Activated CD4-positive, alpha-beta memory T cell treated with anti-CD3 and anti-CD28 coated beads for 36 hours (primary cell): Measurements from ENCODE around the gene BTD. TPM values are rescaled to one million over a fixed set of nuclear protein-coding genes. Genes with fewer than 3 reads are reported as not detected.

Experiments
- CTCF ChIA-PET: fragments of 350-600 bp; sonication (Branson Sonifier 250); formaldehyde crosslinking; loops from one replicate; lab custom pipeline; 2021; ENCODE audit warnings: antibody characterized with exemption, inconsistent platforms; lab: Charles Lee
- POLR2A ChIA-PET: fragments of 350-600 bp; sonication (Branson Sonifier 250); formaldehyde crosslinking; loops from one replicate; lab custom pipeline; 2021; ENCODE audit warnings: antibody characterized with exemption; lab: Charles Lee
- DNase-seq: peaks from one replicate; pipeline ENCODE4 v3.0.0-alpha.2; 2020
- H3K27ac Mint-ChIP-seq: one replicate; pipeline ENCODE4 v1.8.0; 2021; ENCODE audit warnings: mixed read lengths
- H3K27me3 Mint-ChIP-seq: one replicate; pipeline ENCODE4 v1.8.0; 2021; ENCODE audit warnings: mixed read lengths
- H3K36me3 Mint-ChIP-seq: one replicate; pipeline ENCODE4 v1.8.0; 2021; ENCODE audit warnings: mixed read lengths
- H3K4me1 Mint-ChIP-seq: one replicate; pipeline ENCODE4 v1.8.0; 2021; ENCODE audit warnings: low read depth, mixed read lengths
- H3K4me3 Mint-ChIP-seq: one replicate; pipeline ENCODE4 v1.8.0; 2021; ENCODE audit warnings: mild to moderate bottlenecking, mixed read lengths
- H3K9me3 Mint-ChIP-seq: one replicate; pipeline ENCODE4 v1.8.0; 2021; ENCODE audit warnings: mixed read lengths
- intact Hi-C: fragments of 100-400 bp; cut with micrococcal nuclease; formaldehyde crosslinking; loops from one replicate; pipeline ENCODE4 v1.15.1; 2023
- total RNA-seq, 2 experiments: library from RNA; stranded (reverse); gene quantifications; one replicate each; pipeline ENCODE4 v1.2.3, GENCODE V29; 2021

BTD gene
- total RNA-seq, 2 experiments from 2014 or later: 8.6 to 8.7 TPM

DNA sequence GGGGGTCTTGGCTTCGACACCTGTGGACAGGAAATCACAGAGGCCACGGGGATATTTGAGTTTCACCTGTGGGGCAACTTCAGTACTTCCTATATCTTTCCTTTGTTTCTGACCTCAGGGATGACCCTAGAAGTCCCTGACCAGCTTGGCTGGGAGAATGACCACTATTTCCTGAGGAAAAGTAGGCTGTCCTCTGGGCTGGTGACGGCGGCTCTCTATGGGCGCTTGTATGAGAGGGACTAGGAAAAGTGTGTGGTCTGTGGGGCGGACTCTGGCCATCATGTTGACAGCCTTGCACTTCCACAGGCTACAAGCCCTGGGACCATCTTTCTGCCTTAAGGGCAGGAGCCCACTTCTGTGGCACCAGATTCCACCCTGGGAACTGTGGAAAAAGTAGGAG, 43.7 kb downstream of the BTD start:
- H3K4me1 Mint-ChIP-seq: peaks cover 37% of the 10 kb centered on the region
- POLR2A ChIA-PET: no interaction called here

DNA sequence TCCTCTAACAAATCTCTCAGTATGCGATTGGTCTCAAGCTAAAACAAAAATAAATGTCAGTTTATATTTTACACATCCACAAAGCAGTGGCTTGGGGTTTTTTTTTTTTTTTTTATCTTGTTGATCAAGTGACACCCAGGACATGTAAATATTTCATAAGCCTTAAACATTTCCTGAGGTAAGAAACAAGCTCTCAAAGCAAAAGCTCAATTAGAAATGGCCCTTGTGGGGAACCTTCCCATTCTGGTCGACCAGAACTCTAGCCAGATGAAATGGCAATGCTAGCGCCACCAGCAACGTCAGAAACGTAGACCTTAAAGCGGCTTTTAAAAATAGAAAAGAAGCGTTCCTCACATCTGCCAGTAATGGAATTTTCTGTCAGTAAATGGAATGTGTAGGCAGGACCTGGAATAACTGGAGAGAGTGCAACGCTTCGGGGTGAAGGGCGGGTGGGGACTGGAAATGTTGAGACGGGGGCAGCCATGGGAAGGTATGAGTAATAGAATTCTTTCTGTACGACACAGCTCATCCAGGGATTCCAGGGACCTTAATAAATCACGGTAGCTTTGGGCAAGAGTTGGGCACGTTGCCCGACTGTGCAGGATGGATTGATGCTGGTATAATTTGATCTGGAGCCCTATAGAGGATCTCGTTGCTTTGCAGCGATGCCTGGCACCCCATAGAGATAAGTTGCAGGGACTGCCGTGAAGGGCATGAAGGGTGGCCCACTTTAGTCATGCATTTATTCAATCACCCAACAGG, 44.4 kb downstream of the BTD start:
- H3K36me3 Mint-ChIP-seq: peaks cover 4% of the 10 kb centered on the region
- DNase-seq: no peak
- no peaks in the 10 kb centered on the region for H3K27me3 Mint-ChIP-seq
- H3K4me3 Mint-ChIP-seq: no peak overlapping the region
- intact Hi-C loops: loop anchor here (2.0 kb wide), 1 partner anchor 15 kb away; no protein-coding TSS in a partner anchor
- no peaks in the 10 kb centered on the region for H3K9me3 Mint-ChIP-seq
- CTCF ChIA-PET: no interaction called here
- H3K4me1 Mint-ChIP-seq: peaks cover 37% of the 10 kb centered on the region
- no peak overlapping the region for H3K27ac Mint-ChIP-seq
- POLR2A ChIA-PET: no interaction called here

More for the DNA sequence above, 43.7 kb downstream of the BTD start:
- Mint-ChIP-seq H3K36me3 (peaks cover 4% of the 10 kb centered on the region), H3K9me3 (no peaks in the 10 kb centered on the region), H3K27me3 (no peaks in the 10 kb centered on the region), H3K4me3 (no peak overlapping the region), H3K27ac (no peak overlapping the region)
- intact Hi-C loops: no loop called here
- CTCF ChIA-PET: no interaction called here
- DNase-seq: no peak

GRCh38 chr3:15646851-15647511, 45.4 kb downstream of the BTD start:
- H3K4me1 Mint-ChIP-seq: peaks cover 37% of the 10 kb centered on the region
- peak overlapping the region; percentile 69 for H3K27ac Mint-ChIP-seq
- no peak overlapping the region for H3K4me3 Mint-ChIP-seq
- POLR2A ChIA-PET: interaction anchor here (1.4 kb wide), 1 partner anchor 11 kb away, joined by 5 read pairs; no protein-coding TSS in a partner anchor
- intact Hi-C loops: loop anchor here (1.0 to 2.0 kb wide), 4 partner anchors 11 to 99 kb away; partner anchors contain the start of genes BTD and HACL1
- peaks cover 3% of the 10 kb centered on the region for H3K27me3 Mint-ChIP-seq
- no peaks in the 10 kb centered on the region for H3K9me3 Mint-ChIP-seq
- peaks cover 4% of the 10 kb centered on the region for H3K36me3 Mint-ChIP-seq
- CTCF ChIA-PET: interaction anchor here (0.8 kb wide), 1 partner anchor 16 kb away, joined by 4 read pairs; no protein-coding TSS in a partner anchor
- no peak for DNase-seq

- H3K36me3 Mint-ChIP-seq: peaks cover 4% of the 10 kb centered on the region
- H3K4me3 Mint-ChIP-seq: peak overlapping the region; percentile 17
- peaks cover 3% of the 10 kb centered on the region for H3K27me3 Mint-ChIP-seq
- H3K27ac Mint-ChIP-seq: peak overlapping the region; percentile 69
- intact Hi-C loops: loop anchor here (1.0 to 2.0 kb wide), 5 partner anchors 11 to 99 kb away; partner anchors contain the start of genes BTD and HACL1
- CTCF ChIA-PET: interaction anchor here (0.8 kb wide), 1 partner anchor 17 kb away, joined by 4 read pairs; no protein-coding TSS in a partner anchor
- peak; percentile 82 for DNase-seq
- POLR2A ChIA-PET: interaction anchor here (1.4 kb wide), 1 partner anchor 12 kb away, joined by 5 read pairs; no protein-coding TSS in a partner anchor
- peaks cover 37% of the 10 kb centered on the region for H3K4me1 Mint-ChIP-seq
- no peaks in the 10 kb centered on the region for H3K9me3 Mint-ChIP-seq
Observed at GRCh38 chr3:15647611-15648167, 46.1 kb downstream of the BTD start.

GRCh38 chr3:15649341-15649740, 47.8 kb downstream of the BTD start:
- intact Hi-C loops: loop anchor here (2.0 kb wide), 1 partner anchor 17 kb away; no protein-coding TSS in a partner anchor
- H3K4me1 Mint-ChIP-seq: peaks cover 37% of the 10 kb centered on the region
- no peak overlapping the region for H3K27ac Mint-ChIP-seq
- H3K36me3 Mint-ChIP-seq: peaks cover 2% of the 10 kb centered on the region
- POLR2A ChIA-PET: no interaction called here
- DNase-seq: no peak
- no peak overlapping the region for H3K4me3 Mint-ChIP-seq
- peaks cover 3% of the 10 kb centered on the region for H3K27me3 Mint-ChIP-seq
- no peaks in the 10 kb centered on the region for H3K9me3 Mint-ChIP-seq
- CTCF ChIA-PET: interaction anchor here (0.6 kb wide), 1 partner anchor 157 kb away, joined by 6 read pairs; no protein-coding TSS in a partner anchor

DNA sequence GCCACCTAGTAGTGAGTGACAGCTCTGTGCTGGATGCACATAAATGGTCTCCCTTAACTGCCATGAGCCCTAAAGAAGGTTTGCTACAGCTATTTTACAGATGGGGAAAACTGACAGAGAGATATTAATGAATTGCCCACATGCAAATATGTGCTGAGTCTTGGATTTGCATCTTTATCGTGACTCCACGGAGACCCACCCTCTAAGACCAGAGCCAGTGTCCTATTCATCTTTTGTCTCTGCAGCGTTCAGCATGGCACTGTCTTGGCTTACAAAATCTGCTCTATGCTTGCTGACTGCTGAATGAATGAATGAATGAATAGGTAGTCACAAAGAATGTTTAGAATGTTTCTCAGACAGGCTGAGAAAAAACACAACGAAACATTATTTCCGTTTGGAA, 48.3 kb downstream of the BTD start:
- Mint-ChIP-seq H3K9me3 (peaks cover 1% of the 10 kb centered on the region), H3K27ac (no peak overlapping the region), H3K36me3 (peaks cover 2% of the 10 kb centered on the region), H3K27me3 (peaks cover 3% of the 10 kb centered on the region), H3K4me3 (no peak overlapping the region), H3K4me1 (peaks cover 37% of the 10 kb centered on the region)
- intact Hi-C loops: loop anchor here (2.0 kb wide), 1 partner anchor 17 kb away; no protein-coding TSS in a partner anchor
- CTCF ChIA-PET: interaction anchor here (0.6 kb wide), 1 partner anchor 156 kb away, joined by 6 read pairs; no protein-coding TSS in a partner anchor
- POLR2A ChIA-PET: no interaction called here
- DNase-seq: no peak

GRCh38 chr3:15651396-15651795, 49.9 kb downstream of the BTD start:
- POLR2A ChIA-PET: no interaction called here
- H3K27ac Mint-ChIP-seq: no peak overlapping the region
- peaks cover 14% of the 10 kb centered on the region for H3K9me3 Mint-ChIP-seq
- H3K4me3 Mint-ChIP-seq: no peak overlapping the region
- H3K27me3 Mint-ChIP-seq: peaks cover 3% of the 10 kb centered on the region
- intact Hi-C loops: no loop called here
- no peak for DNase-seq
- H3K4me1 Mint-ChIP-seq: peaks cover 33% of the 10 kb centered on the region
- CTCF ChIA-PET: no interaction called here
- peaks cover 6% of the 10 kb centered on the region for H3K36me3 Mint-ChIP-seq

DNA sequence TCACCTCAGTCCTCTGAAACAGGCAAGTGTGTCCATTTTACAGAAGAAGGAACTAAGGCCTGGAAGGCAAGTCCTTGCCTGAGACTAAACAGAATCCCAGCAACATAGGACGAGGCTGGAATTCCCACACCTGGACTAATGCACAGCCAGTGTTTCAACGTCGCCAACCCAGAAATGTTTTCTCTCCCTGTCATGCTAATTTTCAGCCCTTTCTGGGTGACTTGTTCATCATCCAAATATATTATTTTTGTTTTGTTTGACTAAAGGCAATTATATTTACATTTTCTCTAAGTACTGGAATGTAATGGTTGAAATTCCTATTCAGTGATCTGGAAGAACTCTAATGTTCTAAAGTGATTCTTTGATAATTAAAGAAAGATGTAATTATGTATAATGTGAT, 51.8 kb downstream of the BTD start:
- Mint-ChIP-seq H3K9me3 (peaks cover 24% of the 10 kb centered on the region), H3K36me3 (peaks cover 8% of the 10 kb centered on the region), H3K27me3 (peaks cover 3% of the 10 kb centered on the region), H3K27ac (no peak overlapping the region), H3K4me1 (peaks cover 14% of the 10 kb centered on the region), H3K4me3 (no peak overlapping the region)
- ChIA-PET POLR2A (no interaction called here), CTCF (no interaction called here)
- intact Hi-C loops: no loop called here
- no peak for DNase-seq

GRCh38 chr3:15654127-15654526, 52.6 kb downstream of the BTD start:
- H3K36me3 Mint-ChIP-seq: peaks cover 8% of the 10 kb centered on the region
- H3K4me3 Mint-ChIP-seq: no peak overlapping the region
- no peak for DNase-seq
- intact Hi-C loops: no loop called here
- ChIA-PET CTCF (no interaction called here), POLR2A (no interaction called here)
- H3K4me1 Mint-ChIP-seq: peaks cover 6% of the 10 kb centered on the region
- peaks cover 3% of the 10 kb centered on the region for H3K27me3 Mint-ChIP-seq
- peaks cover 30% of the 10 kb centered on the region for H3K9me3 Mint-ChIP-seq
- H3K27ac Mint-ChIP-seq: no peak overlapping the region

DNA sequence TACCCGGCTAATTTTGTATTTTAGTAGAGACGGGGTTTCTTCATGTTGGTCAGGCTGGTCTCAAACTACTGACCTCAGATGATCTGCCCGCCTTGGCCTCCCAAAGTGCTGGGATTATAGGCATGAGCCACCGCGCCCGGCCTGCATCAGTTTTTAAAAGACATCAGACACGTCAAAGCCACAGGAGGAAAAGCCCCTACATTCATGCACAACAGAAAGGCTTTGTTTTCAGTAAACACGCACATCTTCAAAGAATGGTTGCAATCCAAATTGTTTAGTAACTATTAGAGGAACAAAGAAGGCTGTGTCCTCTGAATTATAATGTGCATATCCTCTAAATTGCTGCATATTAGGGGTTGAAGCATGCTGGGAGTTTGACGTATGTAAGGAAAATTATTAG, 53.3 kb downstream of the BTD start:
- H3K36me3 Mint-ChIP-seq: peaks cover 8% of the 10 kb centered on the region
- H3K9me3 Mint-ChIP-seq: peaks cover 30% of the 10 kb centered on the region
- intact Hi-C loops: no loop called here
- CTCF ChIA-PET: no interaction called here
- H3K4me1 Mint-ChIP-seq: peaks cover 5% of the 10 kb centered on the region
- POLR2A ChIA-PET: no interaction called here
- DNase-seq: no peak
- H3K27me3 Mint-ChIP-seq: peaks cover 3% of the 10 kb centered on the region
- no peak overlapping the region for H3K27ac Mint-ChIP-seq
- no peak overlapping the region for H3K4me3 Mint-ChIP-seq

GRCh38 chr3:15656342-15656741, 54.8 kb downstream of the BTD start:
- ChIA-PET POLR2A (no interaction called here), CTCF (no interaction called here)
- intact Hi-C loops: no loop called here
- peaks cover 5% of the 10 kb centered on the region for H3K4me1 Mint-ChIP-seq
- H3K27ac Mint-ChIP-seq: no peak overlapping the region
- no peak for DNase-seq
- H3K9me3 Mint-ChIP-seq: peaks cover 30% of the 10 kb centered on the region
- no peak overlapping the region for H3K4me3 Mint-ChIP-seq
- peaks cover 8% of the 10 kb centered on the region for H3K36me3 Mint-ChIP-seq
- H3K27me3 Mint-ChIP-seq: peaks cover 3% of the 10 kb centered on the region

DNA sequence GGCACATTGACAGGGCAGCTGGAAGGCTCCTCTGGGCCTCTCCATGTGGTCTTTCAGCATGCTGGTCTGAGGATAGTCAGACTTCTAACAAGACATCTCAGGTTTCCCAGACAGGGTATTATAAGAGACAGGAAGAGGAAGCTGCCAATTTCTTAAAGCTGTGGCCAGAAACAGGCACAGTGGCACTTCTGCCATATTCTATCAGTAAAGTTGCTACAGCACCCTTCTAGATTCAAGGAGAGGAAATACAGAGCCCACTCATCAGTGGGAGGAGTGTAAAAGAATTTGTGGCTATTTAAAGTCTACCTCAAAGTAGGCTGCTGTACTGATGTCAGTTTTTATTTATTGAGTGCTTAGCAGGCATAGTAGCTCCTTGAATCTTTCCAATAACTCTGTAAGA, 55.5 kb downstream of the BTD start:
- peaks cover 5% of the 10 kb centered on the region for H3K4me1 Mint-ChIP-seq
- no peaks in the 10 kb centered on the region for H3K27me3 Mint-ChIP-seq
- H3K27ac Mint-ChIP-seq: no peak overlapping the region
- peaks cover 30% of the 10 kb centered on the region for H3K9me3 Mint-ChIP-seq
- ChIA-PET CTCF (no interaction called here), POLR2A (no interaction called here)
- intact Hi-C loops: no loop called here
- peaks cover 8% of the 10 kb centered on the region for H3K36me3 Mint-ChIP-seq
- no peak overlapping the region for H3K4me3 Mint-ChIP-seq
- no peak for DNase-seq
